K562 (cell line): ENCODE data around the gene COL15A1. TPM values are rescaled to one million over a fixed set of nuclear protein-coding genes. Genes with fewer than 3 reads are reported as not detected.

Experiments used
- ATAC-seq: fragments of 200-7000 bp; cut with Tn5 transposase; 3 replicates; pipeline ENCODE4 v1.9.1; 2020; ENCODE audit warnings: moderate library complexity
- BruUV-seq: library from RNA; stranded (reverse); fragments of 400-500 nt; replicated peaks from 2 replicates; lab custom pipeline; 2021; lab: Mats Ljungman, UMichigan
- CTCF ChIA-PET: fragments of 300-600 bp; formaldehyde crosslinking; extraction: SDS; loops from one replicate; lab custom pipeline; 2021; ENCODE audit warnings: low intra/inter-chr PET ratio; lab: Yijun Ruan, JAX
- POLR2A ChIA-PET: fragments of 300-600, 350-650 bp; sonication (Branson Sonifier 250); formaldehyde crosslinking; extraction: SDS; loops from one replicate; lab custom pipeline; 2021; ENCODE audit warnings: antibody characterized with exemption, inconsistent platforms; lab: Yijun Ruan, JAX
- DNase-seq, 4 experiments: peaks; one replicate each; pipeline versions ENCODE4 v3.0.0 to v3.0.0-alpha.2; 2011 to 2018; ENCODE audit warnings: low spot score in 3 of 4, mixed read lengths in 3 of 4; ENCODE audit errors: extremely low read depth in 1 of 4
- FAIRE-seq: peaks from 2 replicates; lab custom pipeline; 2011; peaks lifted over from hg19 to GRCh38; lab: Jason Lieb, UNC
- H2AFZ ChIP-seq: 2 replicates; pipeline ENCODE4 v1.6.0; 2011; ENCODE audit warnings: low read depth, low read length, control low read depth, inconsistent platforms
- H3K27ac ChIP-seq: fragments of 200-600 bp; 3 replicates; pipeline ENCODE4 v1.8.0; 2011; ENCODE audit warnings: low read depth, mild to moderate bottlenecking, control low read depth, inconsistent platforms, low read length, moderate library complexity, mixed read lengths; ENCODE audit errors: extremely low read depth
- H3K27me3 ChIP-seq, 2 experiments: fragments of 300-600 bp in 1 of 2; 2 replicates in 1 of 2; 3 replicates in 1 of 2; pipeline versions ENCODE4 v1.6.0 to v1.8.0; 2011; ENCODE audit warnings: inconsistent platforms in 2 of 2, low read length in 2 of 2, mild to moderate bottlenecking in 1 of 2, mixed read lengths in 1 of 2, moderate library complexity in 1 of 2; ENCODE audit not compliant: control insufficient read depth in 2 of 2, insufficient read depth in 2 of 2
- H3K36me3 ChIP-seq: fragments of 300-600 bp; 3 replicates; pipeline ENCODE4 v1.8.0; 2011; ENCODE audit warnings: mild to moderate bottlenecking, low read length, inconsistent platforms; ENCODE audit not compliant: control insufficient read depth, insufficient read depth
- H3K4me1 ChIP-seq, 2 experiments: fragments of 200-600 bp in 1 of 2; replicated peaks in 1 of 2; 2 replicates in 1 of 2; 3 replicates in 1 of 2; pipeline versions ENCODE4 v1.5.1 to v1.8.0; 2011; ENCODE audit warnings: inconsistent platforms in 2 of 2, low read length in 2 of 2, mild to moderate bottlenecking in 1 of 2, mixed read lengths in 1 of 2, moderate library complexity in 1 of 2; ENCODE audit not compliant: control insufficient read depth in 2 of 2, insufficient read depth in 2 of 2
- H3K4me2 ChIP-seq: 2 replicates; pipeline ENCODE4 v1.6.1; 2011; ENCODE audit warnings: low read length, control low read depth, inconsistent platforms, mixed read lengths; ENCODE audit not compliant: insufficient read depth
- H3K4me3 ChIP-seq: fragments of 200-600 bp; sonication (generic), shearing (Covaris generic); 2 replicates; pipeline ENCODE4 v1.5.1; 2016; ENCODE audit warnings: control low read depth, inconsistent platforms
- H3K79me2 ChIP-seq: fragments of 200-600 bp; 3 replicates; pipeline ENCODE4 v1.8.0; 2011; ENCODE audit warnings: low read length, inconsistent platforms; ENCODE audit not compliant: control insufficient read depth, insufficient read depth
- H3K9ac ChIP-seq, 2 experiments: 2 replicates each; pipeline versions ENCODE4 v1.6.0 to v1.6.1; 2011; ENCODE audit warnings: low read depth in 2 of 2, low read length in 2 of 2, control low read depth in 1 of 2, inconsistent platforms in 1 of 2, mild to moderate bottlenecking in 1 of 2, mixed read lengths in 1 of 2; ENCODE audit not compliant: insufficient read depth in 1 of 2
- H3K9me1 ChIP-seq: one replicate; pipeline ENCODE4 v1.6.0; 2011; ENCODE audit warnings: inconsistent platforms, mild to moderate bottlenecking, low read length, moderate library complexity; ENCODE audit not compliant: control insufficient read depth, insufficient read depth
- H3K9me3 ChIP-seq: replicated peaks from 2 replicates; pipeline ENCODE4 v1.5.1; 2011; ENCODE audit warnings: low read depth, low read length, inconsistent platforms; ENCODE audit not compliant: control insufficient read depth, insufficient read depth
- H4K20me1 ChIP-seq: replicated peaks from 2 replicates; pipeline ENCODE4 v1.6.1; 2011; ENCODE audit warnings: low read length, inconsistent platforms, mixed read lengths; ENCODE audit not compliant: control insufficient read depth, insufficient read depth
- BCOR ChIP-seq: fragments of 450-650 bp; IDR thresholded peaks from 2 replicates; pipeline ENCODE4 v1.6.1; 2016
- CEBPG ChIP-seq, 3 experiments: fragments of 200-800 bp in 1 of 3; sonication (Bioruptor generic) in 1 of 3; sonication (generic) in 1 of 3; formaldehyde crosslinking in 1 of 3; IDR thresholded peaks in 2 of 3; conservative IDR thresholded peaks in 1 of 3; 2 replicates each; pipeline versions ENCODE4 v1.6.1 to v1.8.0; 2016 to 2022; ENCODE audit warnings: missing compliant biosample characterization in 2 of 3, missing genetic modification characterization in 2 of 3, mild to moderate bottlenecking in 1 of 3, missing genetic modification reagents in 1 of 3
- ETV6 ChIP-seq, 3 experiments: fragments of 150-350 bp in 1 of 3; sonication (generic) in 1 of 3; formaldehyde crosslinking in 1 of 3; IDR thresholded peaks; 2 replicates each; pipeline versions ENCODE4 v1.6.1 to v1.8.0; 2014 to 2022; ENCODE audit warnings: borderline replicate concordance in 2 of 3, low read depth in 2 of 3, antibody characterized with exemption in 1 of 3, low read length in 1 of 3, mild to moderate bottlenecking in 1 of 3, missing genetic modification reagents in 1 of 3
- FOSL1 ChIP-seq: fragments of 200-800 bp; sonication (Bioruptor generic); conservative IDR thresholded peaks from 2 replicates; pipeline ENCODE4 v1.6.1; 2016; ENCODE audit warnings: missing genetic modification characterization, missing compliant biosample characterization
- HDAC2 ChIP-seq: fragments of 450-650 bp; IDR thresholded peaks from 2 replicates; pipeline ENCODE4 v1.6.1; 2016; ENCODE audit warnings: mild to moderate bottlenecking
- MCM5 ChIP-seq: fragments of 450-650 bp; IDR thresholded peaks from 2 replicates; pipeline ENCODE4 v1.6.1; 2016; ENCODE audit warnings: low read depth
- RBM25 ChIP-seq: fragments of 200-400 bp; formaldehyde crosslinking; IDR thresholded peaks from 2 replicates; pipeline ENCODE4 v1.6.1; 2018; ENCODE audit warnings: low read length, low read depth, moderate library complexity; ENCODE audit not compliant: severe bottlenecking
- SMAD4 ChIP-seq: fragments of 250-450 bp; sonication (Bioruptor Pico); conservative IDR thresholded peaks from 2 replicates; pipeline ENCODE4 v1.8.0; 2021; ENCODE audit warnings: inconsistent platforms, mild to moderate bottlenecking, moderate library complexity
- TGIF2 ChIP-seq: sonication (generic); formaldehyde crosslinking; IDR thresholded peaks from 2 replicates; pipeline ENCODE4 v1.8.1; 2022; ENCODE audit warnings: mild to moderate bottlenecking, missing genetic modification reagents, moderate library complexity
- ZBTB7A ChIP-seq: IDR thresholded peaks from 2 replicates; pipeline ENCODE4 v1.6.1; 2011; ENCODE audit warnings: low read depth, mild to moderate bottlenecking, low read length, moderate library complexity, borderline replicate concordance; ENCODE audit not compliant: control insufficient read depth
- ZNF212 ChIP-seq: fragments of 450-650 bp; formaldehyde crosslinking; IDR thresholded peaks from 2 replicates; pipeline ENCODE4 v1.4.0; 2020; ENCODE audit warnings: mild to moderate bottlenecking
- ZNF584 ChIP-seq: fragments of 200-800 bp; sonication (Bioruptor generic); IDR thresholded peaks from 2 replicates; pipeline ENCODE4 v1.6.1; 2016; ENCODE audit warnings: low read depth, mild to moderate bottlenecking, missing genetic modification characterization, missing compliant biosample characterization
- WGBS: fragments of 100-300 bp; shearing (Covaris generic); methylation state at CpG from one replicate; pipeline ENCODE4 v1.1.6; 2016; ENCODE audit warnings: low coverage, mixed read lengths; ENCODE audit not compliant: insufficient coverage; ENCODE audit errors: missing lambda C conversion rate; 5-methylcytosine and 5-hydroxymethylcytosine counted together
- in situ Hi-C: fragments of 300-500 bp; cut with MboI; formaldehyde crosslinking; loops from 4 replicates; pipeline ENCODE4 v1.15.0; 2018; ENCODE audit warnings: inconsistent platforms, mixed read lengths
- intact Hi-C: fragments of 100-400 bp; cut with micrococcal nuclease; formaldehyde crosslinking; loops from 2 replicates; pipeline ENCODE4 v1.14.2; 2022
- polyA plus RNA-seq, 8 experiments: library from polyadenylated mRNA; depleted of rRNA in 4 of 8; stranded (reverse) in 5 of 8; unstranded in 3 of 8; fragments of >200 nt; fragmentation: Nextera tagmentation in 2 of 8; fragmentation: Illumina TruSeq in 1 of 8; extraction: Ambion mirVana in 2 of 8; extraction: Trizol in 1 of 8; gene quantifications; 2 replicates each; pipeline versions ENCODE4 v1.2.1 to v1.2.3, GENCODE V29; 2011 to 2014; ENCODE audit warnings: inconsistent platforms in 1 of 8, missing spikeins in 1 of 8
- total RNA-seq, 7 experiments: library from RNA; depleted of rRNA in 6 of 7; stranded (reverse); fragments of >200 nt in 6 of 7; fragmentation: Illumina TruSeq in 2 of 7; extraction: Trizol in 2 of 7; gene quantifications; 2 replicates each; pipeline versions ENCODE4 v1.2.1 to v1.2.3, GENCODE V29; 2011 to 2021; ENCODE audit warnings: low replicate concordance in 1 of 7

COL15A1 gene
- total and polyA plus RNA-seq, 9 of the 15 experiments (the other 6 are each of a cell fraction or from before 2014, with no cell fraction given) = 0.46 to 5.1 (median 2.6) TPM

- H3K36me3 ChIP-seq = no peaks in the 10 kb centered on the region
- DNase-seq (no peak), ATAC-seq (peak; percentile 7; the same call in 1 of the 3 replicates), FAIRE-seq (peak; percentile 64)
- H3K4me2 ChIP-seq = no peak overlapping the region; the same call in 1 of the 2 replicates
- POLR2A ChIA-PET = interaction anchor here (0.7 to 1.4 kb wide), 5 partner anchors 10 to 56 kb away, joined by 3 to 6 read pairs (median 3); no protein-coding TSS in a partner anchor
- H2AFZ ChIP-seq = peak overlapping the region; percentile 54; the same call in 1 of the 2 replicates
- H3K4me3 ChIP-seq = no peak overlapping the region
- H3K27me3 ChIP-seq = no peaks in the 10 kb centered on the region
- H3K9me3 ChIP-seq = no peaks in the 10 kb centered on the region
- no TSS peak for BruUV-seq
- peaks cover 7 to 39% of the 10 kb centered on the region in 2 experiments for H3K4me1 ChIP-seq
- in situ Hi-C loops (no loop called here), intact Hi-C loops (loop anchor here (5.0 kb wide), 2 partner anchors 100 to 740 kb away; partner anchors contain the start of gene GALNT12)
- peak overlapping the region in 1 of 2 experiments; percentile 62; a peak in 1 of 4 replicates for H3K9ac ChIP-seq
- 0 out of 2 replicates have a peak, but pooled peaks have one; percentile 6 for TF ChIP-seq SMAD4
- TF ChIP-seq ZNF584 (CRISPR knock-in tag) = 0 out of 2 replicates have a peak, but pooled peaks have one; percentile 66
- TF ChIP-seq MCM5 = no peak
- no peaks in the 10 kb centered on the region for H3K79me2 ChIP-seq
- CTCF ChIA-PET = no interaction called here
- H3K27ac ChIP-seq = no peak overlapping the region
- no peaks in the 10 kb centered on the region for H3K9me1 ChIP-seq
- H4K20me1 ChIP-seq = no peaks in the 10 kb centered on the region
- WGBS = 59% methylated on average over 4 of the region's 4 CpGs
Measured at GRCh38 chr9:98907055-98907454, 36.7 kb upstream of the COL15A1 start.

GRCh38 chr9:98908897-98909634 lies 34.6 kb upstream of the COL15A1 start:
- H3K9ac ChIP-seq = peak overlapping the region in 1 of 2 experiments; percentile 9; a peak in 1 of 4 replicates
- intact Hi-C loops = loop anchor here (5.0 kb wide), 2 partner anchors 102 to 742 kb away; partner anchors contain the start of gene GALNT12
- DNase-seq (no peak), FAIRE-seq (no peak), ATAC-seq (no peak)
- no peaks in the 10 kb centered on the region for H3K27me3 ChIP-seq
- no peak overlapping the region for H3K4me2 ChIP-seq
- H3K9me1 ChIP-seq = no peaks in the 10 kb centered on the region
- H3K4me1 ChIP-seq = peaks cover 7 to 39% of the 10 kb centered on the region in 2 experiments
- peak overlapping the region; percentile 34; the same call in 1 of the 2 replicates for H2AFZ ChIP-seq
- H3K36me3 ChIP-seq = no peaks in the 10 kb centered on the region
- POLR2A ChIA-PET = no interaction called here
- in situ Hi-C loops = no loop called here
- CTCF ChIA-PET = no interaction called here
- 68% methylated on average over 5 of the region's 5 CpGs for WGBS
- no peaks in the 10 kb centered on the region for H4K20me1 ChIP-seq
- no peak overlapping the region; the same call in 2 of the 3 replicates for H3K27ac ChIP-seq
- H3K4me3 ChIP-seq = no peak overlapping the region
- H3K9me3 ChIP-seq = no peaks in the 10 kb centered on the region
- H3K79me2 ChIP-seq = no peaks in the 10 kb centered on the region
- no TSS peak for BruUV-seq
- peak; percentile 65; the same call in 1 of the 2 replicates for TF ChIP-seq BCOR
- no peak for TF ChIP-seq TGIF2 (CRISPR knock-in tag)
- no peak for TF ChIP-seq ETV6 (IDR thresholded peaks at IDR 0.05; ENCODE audit: borderline replicate concordance in 1 of 2, low read depth in 2 of 2, low read length in 1 of 2)
- TF ChIP-seq ETV6 (CRISPR knock-in tag; IDR thresholded peaks at IDR 0.05; ENCODE audit: borderline replicate concordance) = no peak
- no peak for TF ChIP-seq ZBTB7A
- no peak for TF ChIP-seq CEBPG (CRISPR knock-in tag; IDR thresholded peaks at IDR 0.05)
- TF ChIP-seq CEBPG (tag; conservative IDR thresholded peaks at IDR 0.05 in 1 of 2, IDR thresholded peaks at IDR 0.05 in 1 of 2) = peak in 1 of 2 experiments; percentile 78; a peak in 2 of 4 replicates
- peak; percentile 19 for TF ChIP-seq ZNF584 (CRISPR knock-in tag)
- 0 out of 2 replicates have a peak, but pooled peaks have one; percentile 49 for TF ChIP-seq FOSL1
- TF ChIP-seq ZNF212 (CRISPR knock-in tag) = no peak
- TF ChIP-seq RBM25 = peak; percentile 80
- TF ChIP-seq HDAC2 = 0 out of 2 replicates have a peak, but pooled peaks have one; percentile 22
